Activated CD4-positive, alpha-beta T cell treated with anti-CD3 and anti-CD28 coated beads, Interleukin-2, amount 50 U/mL, for 48 hours (primary cell): ENCODE results near the gene MLEC.

Experiments used
- DNase-seq, 2 experiments: peaks; one replicate each; pipeline ENCODE4 v3.0.0-alpha.2; 2020

MLEC gene

GRCh38 chr12:120750806-120751205 lies 63.9 kb downstream of the MLEC start:
- no peak for DNase-seq

- DNase-seq, result no peak
These were observed 64.4 kb downstream of the MLEC start for GRCh38 chr12:120751389-120751788.
